Effector memory CD4-positive, alpha-beta T cell (primary cell): ENCODE measurements around the gene ALG12.

Experiments
- DNase-seq, 3 donors: peaks; one replicate each; pipeline ENCODE4 v3.0.0-alpha.2; 2020
- H3K27ac ChIP-seq: 2 replicates; pipeline ENCODE4 v1.7.0; 2013; ENCODE audit warnings: mild to moderate bottlenecking, low read length, moderate library complexity; ENCODE audit not compliant: insufficient read depth, poor library complexity, severe bottlenecking
- H3K27me3 ChIP-seq: replicated peaks from 2 replicates; pipeline ENCODE4 v1.7.0; 2013; ENCODE audit warnings: mild to moderate bottlenecking, low read length; ENCODE audit not compliant: insufficient read depth, control insufficient read depth, poor library complexity, severe bottlenecking
- H3K36me3 ChIP-seq: 2 replicates; pipeline ENCODE4 v1.7.0; 2013; ENCODE audit warnings: mild to moderate bottlenecking, low read length, moderate library complexity; ENCODE audit not compliant: control insufficient read depth, insufficient read depth
- H3K4me1 ChIP-seq: 2 replicates; pipeline ENCODE4 v1.7.0; 2013; ENCODE audit warnings: low read length, mild to moderate bottlenecking; ENCODE audit not compliant: control insufficient read depth, insufficient read depth, poor library complexity, severe bottlenecking
- H3K4me3 ChIP-seq: 2 replicates; pipeline ENCODE4 v1.7.0; 2013; ENCODE audit warnings: low read length, low read depth, mild to moderate bottlenecking; ENCODE audit not compliant: insufficient read depth, poor library complexity, severe bottlenecking
- H3K9me3 ChIP-seq: 2 replicates; pipeline ENCODE4 v1.7.0; 2013; ENCODE audit warnings: mild to moderate bottlenecking, low read length, moderate library complexity; ENCODE audit not compliant: control insufficient read depth

The ALG12 gene

DNA sequence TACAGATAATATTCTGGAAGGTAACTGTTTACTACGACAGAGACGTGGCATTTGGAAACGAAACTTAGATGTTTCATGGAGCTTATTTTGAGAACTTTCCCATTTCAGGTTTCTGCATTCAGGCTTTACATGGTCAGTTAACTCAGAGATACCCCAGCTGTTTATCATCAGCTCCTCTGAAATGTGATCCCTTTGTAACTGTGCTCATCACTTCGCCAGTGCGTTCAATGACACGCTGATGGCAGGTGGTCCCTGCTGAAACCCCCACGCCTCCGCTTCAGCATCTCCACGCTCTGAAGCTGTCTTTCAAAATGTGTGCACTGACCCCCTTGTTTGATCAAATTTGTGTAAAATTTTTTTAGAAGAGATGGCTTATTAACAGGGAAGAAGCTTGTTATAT lies 30.5 kb downstream of the ALG12 start:
- peaks cover 44% of the 10 kb centered on the region for H3K36me3 ChIP-seq

DNA sequence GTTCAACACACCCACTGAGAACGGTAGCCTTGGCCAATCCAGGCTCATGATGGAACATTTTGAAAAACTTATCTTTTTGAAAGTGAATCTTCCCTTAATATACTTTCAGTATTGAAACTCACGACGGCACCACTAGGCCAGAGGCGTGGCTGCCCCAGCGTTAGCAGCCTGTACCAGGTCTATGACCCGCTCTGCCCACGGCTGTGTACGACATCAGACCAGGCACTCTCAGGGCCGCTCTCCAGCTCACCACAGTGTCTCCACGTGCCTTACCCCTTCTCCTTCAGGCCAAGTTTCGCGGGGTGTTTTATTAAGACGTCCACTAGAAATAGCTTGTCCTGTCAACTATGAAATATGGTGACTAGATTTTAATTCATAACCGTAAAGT lies 31.2 kb downstream of the ALG12 start:
- H3K36me3 ChIP-seq: peaks cover 44% of the 10 kb centered on the region
- no peak for DNase-seq
- H3K4me3 ChIP-seq: no peak overlapping the region
- H3K27me3 ChIP-seq: no peaks in the 10 kb centered on the region
- H3K9me3 ChIP-seq: no peaks in the 10 kb centered on the region
- no peaks in the 10 kb centered on the region for H3K4me1 ChIP-seq
- H3K27ac ChIP-seq: no peak overlapping the region

More for the DNA sequence above, 30.5 kb downstream of the ALG12 start:
- no peaks in the 10 kb centered on the region for H3K27me3 ChIP-seq
- H3K4me3 ChIP-seq: no peak overlapping the region
- no peak overlapping the region for H3K27ac ChIP-seq
- no peaks in the 10 kb centered on the region for H3K4me1 ChIP-seq
- DNase-seq: no peak
- no peaks in the 10 kb centered on the region for H3K9me3 ChIP-seq

DNA sequence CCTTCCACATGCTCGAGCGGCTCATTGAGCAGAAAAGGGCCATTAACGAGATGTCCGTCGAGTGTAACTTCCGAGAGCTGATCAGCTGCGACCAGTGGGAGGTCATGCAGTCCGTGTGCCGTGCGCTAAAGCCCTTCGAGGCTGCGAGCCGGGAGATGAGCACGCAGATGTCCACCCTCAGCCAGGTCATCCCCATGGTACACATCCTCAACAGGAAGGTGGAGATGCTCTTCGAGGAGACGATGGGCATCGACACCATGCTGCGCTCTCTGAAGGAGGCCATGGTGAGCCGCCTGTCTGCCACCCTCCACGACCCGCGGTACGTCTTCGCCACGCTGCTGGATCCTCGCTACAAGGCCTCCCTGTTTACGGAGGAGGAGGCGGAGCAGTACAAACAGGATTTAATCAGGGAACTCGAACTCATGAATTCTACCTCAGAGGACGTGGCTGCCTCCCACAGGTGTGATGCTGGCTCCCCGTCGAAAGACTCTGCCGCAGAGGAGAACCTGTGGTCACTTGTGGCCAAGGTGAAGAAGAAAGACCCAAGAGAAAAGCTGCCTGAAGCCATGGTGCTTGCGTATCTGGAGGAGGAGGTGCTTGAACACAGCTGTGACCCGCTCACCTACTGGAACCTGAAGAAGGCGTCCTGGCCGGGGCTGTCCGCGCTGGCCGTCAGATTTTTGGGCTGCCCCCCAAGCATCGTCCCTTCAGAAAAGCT lies 31.7 kb downstream of the ALG12 start:
- Histone ChIP-seq H3K4me3 (no peak overlapping the region), H3K4me1 (no peaks in the 10 kb centered on the region), H3K27ac (no peak overlapping the region), H3K9me3 (no peaks in the 10 kb centered on the region), H3K27me3 (no peaks in the 10 kb centered on the region), H3K36me3 (peaks cover 44% of the 10 kb centered on the region)
- no peak for DNase-seq

- no peak for DNase-seq
- Histone ChIP-seq H3K36me3 (peaks cover 44% of the 10 kb centered on the region), H3K27me3 (no peaks in the 10 kb centered on the region), H3K4me3 (no peak overlapping the region), H3K9me3 (no peaks in the 10 kb centered on the region), H3K27ac (no peak overlapping the region), H3K4me1 (no peaks in the 10 kb centered on the region)
These were observed 32.4 kb downstream of the ALG12 start for GRCh38 chr22:49885881-49886280.

GRCh38 chr22:49885281-49885680 lies 33.0 kb downstream of the ALG12 start:
- Histone ChIP-seq H3K9me3 (no peaks in the 10 kb centered on the region), H3K4me3 (no peak overlapping the region), H3K27me3 (no peaks in the 10 kb centered on the region), H3K36me3 (peaks cover 44% of the 10 kb centered on the region), H3K27ac (no peak overlapping the region), H3K4me1 (peaks cover 3% of the 10 kb centered on the region)
- no peak for DNase-seq

GRCh38 chr22:49884503-49885260 lies 33.6 kb downstream of the ALG12 start:
- Histone ChIP-seq H3K4me3 (no peak overlapping the region), H3K4me1 (peaks cover 4% of the 10 kb centered on the region), H3K36me3 (peaks cover 44% of the 10 kb centered on the region), H3K9me3 (no peaks in the 10 kb centered on the region), H3K27me3 (no peaks in the 10 kb centered on the region), H3K27ac (no peak overlapping the region)
- DNase-seq: no peak

DNA sequence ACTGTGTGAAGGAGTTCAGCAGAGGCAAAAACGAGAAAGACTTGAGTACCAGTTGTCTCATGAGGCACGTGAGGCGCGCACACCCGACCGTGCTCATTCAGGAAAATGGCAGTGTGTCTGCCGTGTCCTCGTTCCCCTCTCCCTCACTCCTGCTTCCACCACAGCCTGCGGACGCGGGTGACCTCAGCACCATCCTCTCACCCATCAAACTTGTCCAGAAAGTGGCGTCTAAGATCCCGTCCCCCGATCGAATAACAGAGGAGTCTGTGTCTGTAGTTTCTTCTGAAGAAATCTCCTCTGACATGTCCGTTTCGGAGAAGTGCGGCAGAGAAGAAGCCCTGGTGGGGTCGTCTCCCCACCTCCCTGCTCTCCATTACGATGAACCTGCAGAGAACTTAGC lies 34.2 kb downstream of the ALG12 start:
- Histone ChIP-seq H3K9me3 (no peaks in the 10 kb centered on the region), H3K27me3 (no peaks in the 10 kb centered on the region), H3K4me1 (peaks cover 4% of the 10 kb centered on the region), H3K27ac (no peak overlapping the region), H3K36me3 (peaks cover 44% of the 10 kb centered on the region), H3K4me3 (no peak overlapping the region)
- no peak for DNase-seq

- Histone ChIP-seq H3K4me1 (peaks cover 4% of the 10 kb centered on the region), H3K4me3 (no peak overlapping the region), H3K9me3 (no peaks in the 10 kb centered on the region), H3K36me3 (peaks cover 39% of the 10 kb centered on the region), H3K27me3 (no peaks in the 10 kb centered on the region), H3K27ac (no peak overlapping the region)
- no peak for DNase-seq
These were observed 35.0 kb downstream of the ALG12 start for GRCh38 chr22:49883294-49883640.

DNA sequence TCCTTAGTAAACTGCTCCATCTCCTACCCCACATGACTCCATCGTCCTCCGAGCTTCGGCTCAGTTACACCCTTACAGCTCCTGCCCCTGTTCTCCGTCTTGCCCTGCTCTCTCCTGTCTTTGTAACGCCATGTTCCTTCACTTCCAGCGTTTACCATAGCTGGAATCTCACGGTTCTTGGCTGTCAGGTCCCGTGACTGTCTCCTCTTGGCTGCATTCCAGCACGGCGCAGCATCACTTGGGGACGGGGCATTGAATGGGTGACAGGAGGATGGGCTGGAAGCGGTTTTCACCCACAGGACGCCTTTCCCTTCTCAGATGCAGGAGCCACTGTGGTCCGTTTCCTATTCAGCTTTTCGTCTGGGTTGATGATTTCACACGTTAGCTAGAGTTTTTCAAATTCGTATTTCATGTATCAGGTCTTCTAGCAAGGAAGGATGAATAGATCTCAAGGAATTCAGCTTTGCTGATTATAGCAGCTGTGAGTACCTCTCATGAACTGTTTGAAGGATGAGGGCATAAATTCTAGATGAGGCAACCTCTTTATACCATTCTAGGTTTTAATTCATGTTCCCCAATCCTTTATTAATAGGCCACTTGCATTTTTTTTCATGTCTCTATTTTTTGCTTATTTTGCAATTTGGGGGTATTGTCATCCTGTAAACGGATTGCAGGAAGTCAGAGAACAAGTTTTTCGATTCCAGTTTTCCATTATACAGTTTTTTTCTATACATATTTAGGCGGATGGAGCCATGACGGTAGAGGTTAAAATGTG lies 35.5 kb downstream of the ALG12 start:
- no peak for DNase-seq
- H3K27ac ChIP-seq: no peak overlapping the region
- H3K36me3 ChIP-seq: peaks cover 35% of the 10 kb centered on the region
- H3K4me3 ChIP-seq: no peak overlapping the region
- peaks cover 4% of the 10 kb centered on the region for H3K4me1 ChIP-seq
- H3K9me3 ChIP-seq: no peaks in the 10 kb centered on the region
- no peaks in the 10 kb centered on the region for H3K27me3 ChIP-seq

DNA sequence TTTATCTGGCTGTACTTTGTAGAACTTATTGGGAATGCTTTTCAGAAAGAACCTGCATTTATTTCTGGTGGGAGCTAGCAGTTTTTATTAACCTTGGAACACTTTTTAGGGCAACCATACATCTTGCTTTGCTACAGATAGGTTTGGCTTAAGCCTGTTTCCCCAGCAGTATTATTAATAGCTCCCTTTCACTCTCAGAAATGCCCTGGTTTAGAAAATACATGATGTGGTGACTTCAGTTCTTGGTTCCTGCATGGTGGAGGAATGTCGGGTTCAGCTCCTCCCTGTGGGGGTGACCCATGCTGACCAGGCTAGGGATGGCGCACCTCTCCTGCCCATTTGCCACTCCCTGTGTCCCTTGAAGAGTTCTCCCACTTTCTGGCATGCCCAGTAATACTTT lies 36.4 kb downstream of the ALG12 start:
- H3K4me3 ChIP-seq: no peak overlapping the region

More for the DNA sequence above, 36.4 kb downstream of the ALG12 start:
- no peak overlapping the region for H3K27ac ChIP-seq
- H3K27me3 ChIP-seq: no peaks in the 10 kb centered on the region
- H3K36me3 ChIP-seq: peaks cover 29% of the 10 kb centered on the region
- peaks cover 4% of the 10 kb centered on the region for H3K4me1 ChIP-seq
- H3K9me3 ChIP-seq: no peaks in the 10 kb centered on the region
- no peak for DNase-seq
